ENCODE measurements around the gene GOLGA6L7.
"Not testable (repeated sequence)": the region's sequence is repeated elsewhere in the genome, so short reads cannot be mapped to it uniquely, and the experiment has no call there.

GOLGA6L7 gene, protein sequence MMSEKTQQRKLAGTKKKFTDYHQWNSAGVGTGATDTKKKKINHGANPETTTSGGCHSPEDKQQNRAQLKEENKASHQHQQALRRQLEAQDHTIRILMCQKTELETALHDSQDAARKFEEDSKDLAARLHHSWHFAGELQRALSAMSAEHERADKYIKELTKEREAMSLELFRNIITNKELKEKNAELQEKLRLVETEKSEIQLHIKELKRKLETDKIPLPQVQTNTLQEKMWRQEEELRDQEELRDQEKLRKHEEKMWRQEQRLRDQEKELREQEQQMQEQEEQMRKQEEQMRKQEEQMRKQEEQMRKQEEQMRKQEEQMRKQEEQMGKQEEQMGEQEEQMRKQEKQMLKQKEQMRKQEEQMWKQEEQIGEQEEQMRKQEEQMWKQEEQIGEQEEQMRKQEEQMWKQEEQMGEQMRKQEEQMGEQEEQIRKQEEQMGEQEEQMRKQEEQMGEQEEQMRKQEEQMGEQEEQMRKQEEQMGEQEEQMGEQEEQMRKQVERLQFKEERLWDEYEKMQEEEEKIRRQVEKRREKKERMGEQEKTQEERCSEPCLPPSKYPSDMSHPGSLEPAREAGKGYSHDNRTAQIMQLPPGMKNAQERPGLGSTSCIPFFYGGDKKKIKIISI

DNA sequence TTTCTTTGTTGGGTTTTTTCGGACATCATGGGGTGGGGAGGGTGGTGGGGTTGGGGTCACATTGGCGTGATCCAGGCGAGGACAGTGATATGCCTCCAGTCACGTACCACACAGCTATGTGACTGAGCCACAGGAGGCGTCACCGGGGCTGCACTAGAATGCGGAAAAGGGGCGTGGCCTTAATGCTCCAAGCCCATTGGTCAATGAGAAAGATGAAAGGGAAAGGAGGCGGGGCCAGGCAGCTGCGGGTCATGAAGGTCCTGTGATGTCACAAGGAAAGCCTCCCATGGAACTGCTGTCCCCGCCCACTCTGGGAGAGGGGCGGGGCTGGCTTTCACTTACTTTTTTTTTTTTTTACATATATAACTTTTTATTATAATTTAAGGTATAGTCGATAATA, at the start of gene GOLGA6L7:
TSS of gene GOLGA6L7 (minus strand) at position 124 of the 400 bp plus-strand sequence. CDS start at position 29, 95 bp downstream.
- DNase-seq = not testable (repeated sequence)

DNA sequence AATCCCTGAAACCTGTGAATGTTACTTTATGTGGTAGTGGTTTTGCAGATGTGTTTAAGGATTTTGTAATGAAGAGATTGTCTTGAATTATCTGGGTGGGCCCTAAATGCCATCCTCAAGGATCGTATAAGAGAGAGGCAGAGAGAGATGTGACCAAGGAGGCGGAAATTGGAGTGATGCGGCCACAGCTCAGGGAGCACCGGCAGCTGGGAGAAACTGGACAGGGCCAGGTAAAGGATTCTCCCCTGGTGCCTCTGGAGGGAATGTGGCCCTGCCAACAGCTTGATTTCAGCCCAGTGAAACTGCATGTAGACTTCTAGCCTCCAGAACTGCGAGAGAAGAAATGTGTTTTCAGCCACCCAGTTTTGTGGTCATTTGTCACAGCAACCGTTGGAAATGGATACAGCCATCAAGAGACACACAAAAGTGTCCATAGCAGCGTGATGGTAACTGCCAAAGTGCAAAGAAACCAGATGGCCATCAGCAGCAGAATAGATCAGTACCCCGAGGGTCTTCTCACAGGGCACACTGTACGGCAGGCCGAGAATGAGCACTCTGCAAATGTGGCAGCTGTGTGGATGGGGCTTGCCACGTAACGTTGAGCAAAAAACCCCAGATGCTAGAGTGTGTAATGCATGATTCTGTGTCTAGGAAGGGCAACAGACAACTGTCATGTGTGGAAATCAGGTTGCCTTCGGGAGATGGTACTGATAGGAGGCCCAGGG, 49.6 kb upstream of the GOLGA6L7 start:
- no peak for DNase-seq

DNA sequence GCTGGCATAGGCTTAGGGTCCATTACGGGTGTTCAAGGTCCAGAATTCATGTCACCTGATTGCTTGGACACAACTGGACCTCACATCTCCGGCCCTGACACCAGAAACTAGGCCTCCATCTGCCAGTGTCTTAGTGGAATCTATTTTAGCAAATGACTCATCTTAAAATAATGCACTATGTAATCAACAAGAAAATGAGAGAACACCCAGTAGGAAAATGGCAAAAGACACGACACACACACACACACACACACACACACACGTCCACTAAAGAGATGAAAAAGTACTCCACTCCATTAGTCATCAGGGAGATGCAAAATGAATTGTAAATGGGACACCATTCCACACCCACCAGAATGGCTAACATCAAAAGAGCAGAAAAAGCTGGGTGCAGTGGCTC, 48.5 kb upstream of the GOLGA6L7 start:
- no peak for DNase-seq

DNA sequence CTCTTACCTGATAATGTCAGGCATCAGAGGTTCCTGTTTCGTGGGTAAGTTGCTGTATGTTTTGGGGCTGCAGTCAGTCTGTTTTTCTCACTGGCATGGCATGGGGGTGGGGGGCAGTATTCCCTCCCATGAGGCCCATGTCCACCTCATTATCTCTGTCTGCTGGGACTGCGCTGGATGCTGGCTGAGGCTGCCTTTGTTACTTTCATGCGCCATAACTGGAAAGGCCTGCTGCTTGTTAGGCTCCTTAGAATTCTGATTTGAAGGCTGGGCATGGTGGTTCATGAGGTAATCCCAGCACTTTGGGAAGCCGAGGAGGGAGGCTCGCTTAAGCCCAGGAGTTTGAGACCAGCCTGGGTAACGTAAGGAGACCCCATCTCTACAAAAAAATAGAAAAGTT, 47.1 kb upstream of the GOLGA6L7 start:
- no peak for DNase-seq

DNA sequence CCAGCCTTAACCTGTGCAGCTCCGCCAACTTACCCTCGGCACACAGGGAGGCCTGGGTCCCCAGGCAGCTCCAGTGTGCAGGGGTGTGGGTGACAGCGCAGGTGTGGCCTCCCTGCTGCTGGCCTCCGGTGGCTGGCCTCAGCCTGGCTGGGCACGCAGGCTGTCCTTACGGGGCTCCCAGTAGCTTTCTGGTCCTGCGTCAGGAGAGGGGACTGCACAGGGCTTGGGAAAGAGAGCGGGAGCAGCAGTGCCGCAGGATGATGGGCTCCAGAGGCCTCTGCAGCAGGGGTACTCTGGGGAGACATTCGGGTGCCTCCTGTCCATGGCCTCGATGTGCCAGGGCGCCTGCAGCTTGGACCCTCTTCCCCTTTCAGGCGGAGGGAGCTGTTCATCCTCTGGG, 46.7 kb upstream of the GOLGA6L7 start:
- no peak for DNase-seq

DNA sequence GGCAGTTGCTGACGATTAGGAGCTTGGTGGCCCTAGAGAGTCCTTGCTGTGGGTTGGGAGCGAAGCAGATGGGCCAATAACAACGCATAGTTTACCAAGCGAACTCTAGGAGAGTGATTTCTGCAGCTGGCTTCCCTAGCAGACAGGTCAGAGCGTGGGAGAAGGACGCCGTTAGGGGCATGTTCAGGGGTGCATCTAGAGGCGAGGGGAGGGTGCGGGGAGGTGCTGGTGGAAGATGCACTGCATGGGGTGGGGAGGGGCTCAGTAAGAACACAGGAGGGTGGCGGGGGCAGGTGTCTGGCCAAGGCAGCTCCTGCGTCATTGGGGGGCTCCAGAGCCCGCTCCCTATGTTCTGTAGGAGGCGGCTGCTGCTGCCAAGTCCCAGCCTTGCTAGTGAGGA, 46.2 kb upstream of the GOLGA6L7 start:
- no peak for DNase-seq

DNA sequence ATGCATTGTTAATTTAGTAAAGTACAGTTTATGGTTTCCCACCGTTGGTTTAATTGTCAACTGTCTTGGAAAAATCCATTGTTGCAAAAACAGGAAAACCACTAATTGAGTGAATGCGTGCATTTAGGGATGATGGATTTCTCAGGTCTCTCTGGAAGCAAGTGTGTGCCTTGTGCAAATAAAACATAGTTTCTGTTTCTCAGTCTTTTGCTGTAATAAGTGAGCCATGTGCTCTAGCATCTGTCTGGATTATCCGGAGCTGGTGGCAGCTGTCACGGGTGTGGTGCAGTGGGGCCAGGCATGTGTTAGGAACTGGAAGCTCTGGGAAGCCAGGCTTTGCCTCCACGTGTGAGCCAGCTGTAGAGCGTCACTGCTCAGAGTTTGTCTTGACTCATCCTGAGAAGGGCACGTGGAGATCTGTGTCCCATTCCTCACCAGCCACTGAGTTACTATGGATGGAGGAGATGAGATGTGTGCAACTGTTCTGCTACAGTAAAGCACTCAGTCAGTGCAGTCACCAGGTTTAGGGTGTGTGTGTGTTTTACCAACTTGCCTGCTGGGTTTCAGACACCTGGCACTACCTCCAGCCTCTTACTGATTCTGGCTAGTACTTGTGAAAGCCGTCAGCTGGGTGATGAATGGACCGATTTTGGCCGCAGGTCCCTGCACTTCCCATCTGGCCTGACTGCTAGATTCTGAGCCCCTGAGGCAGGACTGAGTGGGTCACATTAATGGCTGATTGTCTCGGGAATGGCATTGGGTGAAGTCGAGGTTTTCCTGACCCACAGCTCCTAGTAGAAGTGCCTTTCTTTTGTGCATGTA, 44.6 kb upstream of the GOLGA6L7 start:
- no peak for DNase-seq

DNA sequence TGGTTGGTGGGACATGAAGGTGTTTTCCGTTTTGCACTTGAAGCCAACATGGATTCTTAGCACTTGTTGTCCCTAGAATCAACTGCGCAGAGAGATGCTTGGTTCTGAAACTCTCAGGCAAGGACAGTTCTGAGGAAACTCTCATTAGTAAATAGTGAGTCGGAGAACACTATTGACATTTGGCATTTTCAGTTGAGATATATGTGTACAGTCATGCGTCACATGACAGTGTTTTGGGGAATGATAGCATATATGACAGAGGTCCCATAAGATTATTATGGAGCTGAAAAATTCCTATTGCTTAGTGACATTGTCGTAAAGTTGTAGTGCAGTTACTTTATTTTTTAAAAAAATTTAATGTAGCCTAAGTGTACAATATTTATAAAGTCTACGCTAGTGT, 43.1 kb upstream of the GOLGA6L7 start:
- DNase-seq = no peak

DNA sequence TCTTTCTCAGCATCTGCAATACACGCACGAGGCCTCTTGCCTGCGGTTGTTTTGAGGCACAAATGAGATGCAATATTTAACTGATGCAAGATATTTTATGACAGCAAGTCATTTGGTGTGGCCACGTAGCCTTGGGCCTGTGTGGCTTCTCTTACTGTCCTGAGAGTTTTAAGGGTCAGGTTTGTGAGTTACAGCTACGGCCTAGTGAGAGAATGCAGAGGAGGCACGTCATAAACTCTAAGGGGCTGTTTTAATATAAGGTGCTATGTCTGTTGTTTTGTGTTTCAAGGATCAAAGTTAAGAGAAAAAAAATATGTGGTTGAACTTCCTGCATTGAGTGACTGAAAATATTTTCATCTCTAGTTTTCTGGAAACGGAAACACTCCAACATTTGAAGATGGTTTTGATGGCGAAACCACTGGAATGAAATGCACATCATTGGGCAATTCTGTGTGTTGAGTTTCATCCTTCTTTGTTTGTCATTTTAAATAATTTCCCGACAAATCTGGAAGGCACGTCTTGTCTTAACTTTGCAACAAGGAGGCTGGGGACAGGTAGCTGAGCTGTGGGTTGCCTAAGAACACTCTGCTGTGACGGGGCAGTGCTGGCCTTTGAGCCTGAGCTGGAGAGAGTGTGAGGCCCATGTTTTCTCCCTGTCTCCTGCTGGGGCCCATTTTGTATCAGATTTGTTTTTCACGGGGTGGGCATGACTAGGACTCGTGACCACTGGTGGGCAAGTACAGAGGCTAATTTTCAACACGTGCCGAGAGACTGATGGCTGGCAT, 42.5 kb upstream of the GOLGA6L7 start:
- DNase-seq = no peak

DNA sequence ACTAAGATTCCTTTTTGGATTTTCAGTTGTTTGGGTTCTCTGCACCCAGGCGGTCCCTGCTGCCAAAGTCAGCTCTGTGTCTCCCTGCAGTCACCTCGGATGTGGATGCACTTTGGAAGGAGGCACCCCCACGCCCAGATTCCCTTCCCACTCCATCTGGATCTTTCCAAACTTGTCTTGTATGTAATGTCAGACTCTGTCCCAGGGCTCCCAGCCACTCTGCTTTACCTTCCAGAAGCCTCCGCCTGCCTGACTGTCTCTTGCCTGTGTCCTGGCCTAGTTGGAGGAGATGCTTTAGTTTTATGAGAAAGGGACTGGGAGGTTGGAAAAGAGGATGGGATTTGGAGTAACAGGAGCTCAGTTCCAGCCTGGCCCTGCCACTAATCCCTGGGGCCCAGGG, 41.8 kb upstream of the GOLGA6L7 start:
- not testable (repeated sequence) for DNase-seq

DNA sequence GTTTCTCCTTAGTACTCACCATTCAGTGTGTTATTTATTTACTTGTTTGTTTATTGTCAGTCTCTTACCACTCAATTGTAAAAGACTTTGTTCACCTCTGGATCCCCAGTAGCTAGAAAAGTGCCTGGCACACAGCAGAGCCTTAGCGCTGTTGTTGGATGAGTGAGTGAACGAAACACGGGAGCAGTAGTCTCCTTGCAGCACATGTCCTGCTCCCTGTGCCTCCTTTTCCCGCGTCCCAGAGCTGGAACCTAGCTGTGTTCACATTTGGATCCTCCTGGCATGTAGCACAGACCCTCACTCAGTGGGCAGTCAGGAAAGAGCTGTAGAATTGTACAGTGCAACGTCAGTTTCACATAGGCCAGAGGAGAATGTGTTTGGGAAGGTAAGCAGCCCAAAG, 41.4 kb upstream of the GOLGA6L7 start:
- not testable (repeated sequence) for DNase-seq

DNA sequence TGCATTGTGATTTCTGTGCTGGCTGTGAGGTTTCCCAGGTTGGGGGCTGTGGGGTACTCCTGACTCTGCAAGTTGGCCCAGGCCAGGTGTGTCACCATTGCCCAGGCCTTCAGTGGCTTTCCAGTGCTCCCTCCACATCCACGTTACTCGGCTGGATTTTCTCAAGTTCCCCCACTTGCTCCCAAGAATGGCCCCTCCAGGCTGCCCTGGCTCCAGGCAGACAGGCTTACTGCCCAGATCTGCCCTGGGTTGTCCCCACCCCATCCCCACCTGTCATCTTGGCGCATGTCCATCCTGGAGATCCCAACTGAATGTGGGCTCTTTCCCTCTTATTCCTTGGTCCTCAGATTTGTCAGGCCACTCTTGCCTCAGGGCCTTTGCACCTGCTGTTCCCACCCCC, 40.9 kb upstream of the GOLGA6L7 start:
- DNase-seq = no peak

DNA sequence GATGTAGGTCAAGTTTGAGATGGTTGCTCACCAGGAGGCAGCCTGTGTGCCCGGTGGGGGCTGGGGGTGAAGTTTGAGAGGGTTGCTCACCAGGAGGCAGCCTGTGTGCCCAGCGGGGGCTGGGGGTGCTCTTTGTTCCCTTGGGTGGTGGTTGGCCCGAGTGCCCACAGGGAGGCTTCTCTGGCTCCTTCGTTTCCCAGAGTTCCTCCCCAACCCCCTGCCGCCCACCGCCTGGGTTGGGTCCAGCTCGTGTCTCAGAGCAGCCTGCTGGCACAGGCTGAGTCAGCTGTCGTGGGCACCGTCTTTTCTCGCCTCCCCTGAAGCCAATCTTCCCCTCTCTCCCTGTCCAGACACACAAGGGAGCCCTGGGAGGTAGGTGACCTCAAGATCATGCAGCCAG, 40.5 kb upstream of the GOLGA6L7 start:
- no peak for DNase-seq

DNA sequence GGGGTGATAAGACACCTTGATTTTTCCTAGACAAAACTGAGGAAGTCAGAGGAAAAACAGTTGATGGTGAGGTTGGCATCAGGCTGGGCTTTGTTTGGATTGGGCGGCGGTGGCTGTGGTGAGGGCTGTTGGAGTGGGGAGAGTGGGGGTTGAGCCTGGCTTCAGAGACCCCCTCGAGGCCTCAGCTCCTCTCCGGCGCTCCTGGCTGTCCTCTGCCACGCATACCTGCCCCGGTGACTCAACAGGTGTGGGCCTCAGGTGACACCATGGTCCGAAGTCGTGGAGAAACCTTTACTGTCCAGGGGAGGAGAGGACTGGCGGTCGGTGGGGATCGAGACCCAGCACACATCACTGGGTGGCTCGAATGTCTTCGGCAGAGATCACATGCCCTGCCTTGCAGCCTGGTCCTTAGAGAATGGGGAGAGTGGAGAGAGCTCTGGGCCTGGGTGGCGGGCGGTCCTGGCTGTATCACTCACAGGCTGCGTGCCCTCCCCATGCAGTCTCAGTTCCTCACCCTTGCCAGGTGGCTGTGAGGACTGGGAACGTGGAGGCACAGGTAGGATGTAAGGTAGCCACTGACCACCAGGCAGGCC, 40.0 kb upstream of the GOLGA6L7 start:
- DNase-seq = no peak

DNA sequence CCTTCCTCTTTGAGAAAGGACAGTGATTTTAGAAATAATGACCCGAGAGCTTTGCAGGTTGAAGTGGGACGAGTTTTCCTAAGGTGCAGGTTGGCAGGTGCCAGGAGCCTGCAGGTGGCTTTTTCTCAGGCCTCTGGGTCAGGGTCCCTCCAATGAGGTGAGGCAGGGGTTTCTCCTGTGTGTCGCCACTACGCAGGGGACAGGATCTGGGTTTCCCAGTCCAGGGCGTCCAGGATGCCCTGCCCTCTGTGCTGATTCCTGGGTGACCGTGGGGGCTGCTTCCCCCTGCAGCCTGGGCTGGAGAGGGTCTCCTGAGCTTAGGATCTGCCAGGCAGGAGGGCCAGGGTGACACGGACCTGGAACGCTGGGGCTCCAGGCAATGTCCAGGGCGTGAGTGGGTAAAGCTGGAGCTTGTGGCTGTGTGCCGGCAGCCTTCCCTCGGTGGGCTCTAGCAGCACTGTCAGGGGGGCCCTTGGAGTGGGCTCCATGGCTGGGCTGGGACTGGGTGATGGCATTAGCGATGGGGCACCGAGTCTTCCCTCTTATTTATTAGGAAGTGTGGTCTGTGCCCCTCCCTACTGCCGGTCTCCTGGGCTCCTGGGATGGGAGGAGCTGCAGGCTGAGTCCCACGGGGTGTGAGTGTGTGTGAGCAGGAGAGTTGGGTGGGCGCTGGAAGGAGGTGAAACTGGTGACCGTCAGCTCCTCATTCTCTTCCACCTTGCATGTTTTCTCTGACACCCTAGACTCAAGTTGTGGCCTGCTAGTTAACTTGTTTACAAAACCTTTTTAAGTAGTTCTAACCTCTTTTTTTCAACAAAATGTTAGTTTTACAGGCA, 39.1 kb upstream of the GOLGA6L7 start:
- DNase-seq = no peak

DNA sequence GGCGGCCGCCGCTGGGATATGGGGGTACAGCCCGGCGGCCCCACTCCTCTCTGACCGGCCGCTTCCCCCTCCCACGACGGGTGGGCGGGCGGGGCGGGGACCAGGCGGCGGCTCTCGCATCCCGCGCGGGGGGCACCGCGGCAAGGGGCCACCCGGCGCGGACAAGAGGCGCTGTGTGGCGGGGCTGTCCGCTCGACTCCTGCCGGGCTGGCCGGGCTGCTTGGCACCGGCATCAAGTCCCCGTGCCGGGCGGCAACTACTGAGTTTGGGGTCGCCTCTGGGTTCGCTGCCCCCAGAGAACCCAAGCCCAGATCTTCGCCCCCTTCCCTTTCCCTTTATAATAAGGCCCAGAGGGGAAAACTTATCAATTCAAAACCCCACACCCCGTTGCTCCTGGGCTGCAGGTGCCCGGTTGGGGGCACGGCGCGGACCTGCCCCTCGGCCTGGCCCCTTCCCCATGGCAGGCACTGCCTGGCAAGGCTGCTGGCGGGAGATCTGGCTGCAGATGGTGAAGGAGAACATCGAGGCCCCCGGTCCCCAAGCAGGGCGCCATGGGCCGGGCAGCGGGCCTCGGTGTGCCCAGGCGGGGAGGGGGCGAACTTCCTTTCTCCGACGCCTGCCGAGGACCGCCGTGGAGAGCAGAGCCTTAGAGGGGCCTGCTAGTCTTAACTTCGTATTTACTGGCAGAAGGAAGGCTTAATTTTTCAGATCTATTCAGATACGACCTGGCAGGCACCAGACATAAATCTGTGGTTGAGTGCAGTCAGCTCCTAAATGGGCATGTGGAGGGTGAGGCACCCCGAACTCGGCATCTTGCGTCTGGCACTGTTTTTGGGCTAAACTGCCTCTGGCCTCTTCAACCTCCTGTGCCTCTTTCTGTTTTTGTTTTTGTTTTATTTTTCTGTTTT, 38.2 kb upstream of the GOLGA6L7 start:
- DNase-seq = no peak

DNA sequence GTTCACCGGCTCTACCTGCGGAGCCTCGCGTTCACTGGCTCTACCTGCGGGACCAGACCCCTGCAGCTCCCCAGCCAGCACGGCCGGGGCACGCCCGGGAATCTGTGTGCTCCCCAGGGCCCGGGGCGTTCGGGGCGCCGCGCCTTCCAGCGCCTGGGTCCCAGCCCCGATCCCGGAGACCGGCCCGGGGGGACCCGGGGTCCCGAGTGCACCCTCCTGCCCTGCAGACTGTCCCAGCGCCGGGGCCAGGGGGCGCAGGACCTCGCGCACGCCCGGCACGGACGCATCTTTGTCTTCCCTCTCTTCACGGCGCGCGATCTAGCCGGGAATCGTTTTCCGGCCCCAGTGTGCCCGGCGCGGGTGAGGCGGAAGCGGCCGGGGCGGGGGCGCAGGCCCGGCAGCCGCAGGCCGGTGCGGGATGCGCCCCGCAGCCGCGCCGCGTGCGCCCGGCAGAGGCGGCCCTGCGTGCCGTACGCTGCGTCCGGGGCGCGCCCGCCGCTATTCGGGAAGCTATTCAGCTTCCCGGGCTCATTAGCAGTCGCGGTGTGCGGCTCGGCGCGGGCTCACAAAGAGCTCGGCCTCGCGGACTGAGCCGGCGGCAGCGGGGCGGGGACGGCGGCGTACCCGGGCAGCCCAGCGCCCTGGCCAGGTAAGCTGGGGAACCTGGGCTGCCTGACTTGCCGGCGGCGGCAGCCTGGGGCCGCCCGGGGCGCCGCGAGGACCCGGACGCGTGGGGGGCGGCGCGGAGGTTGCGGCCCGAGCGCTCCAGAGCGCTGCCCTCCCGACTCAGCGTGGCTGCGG, 37.4 kb upstream of the GOLGA6L7 start, which contains the start of gene APBA2:
TSS of gene APBA2 (plus strand) at position 345 of the 801 bp plus-strand sequence. CDS start 167,911 bp downstream, outside the sequence.
- peak; percentile 17 for DNase-seq

DNA sequence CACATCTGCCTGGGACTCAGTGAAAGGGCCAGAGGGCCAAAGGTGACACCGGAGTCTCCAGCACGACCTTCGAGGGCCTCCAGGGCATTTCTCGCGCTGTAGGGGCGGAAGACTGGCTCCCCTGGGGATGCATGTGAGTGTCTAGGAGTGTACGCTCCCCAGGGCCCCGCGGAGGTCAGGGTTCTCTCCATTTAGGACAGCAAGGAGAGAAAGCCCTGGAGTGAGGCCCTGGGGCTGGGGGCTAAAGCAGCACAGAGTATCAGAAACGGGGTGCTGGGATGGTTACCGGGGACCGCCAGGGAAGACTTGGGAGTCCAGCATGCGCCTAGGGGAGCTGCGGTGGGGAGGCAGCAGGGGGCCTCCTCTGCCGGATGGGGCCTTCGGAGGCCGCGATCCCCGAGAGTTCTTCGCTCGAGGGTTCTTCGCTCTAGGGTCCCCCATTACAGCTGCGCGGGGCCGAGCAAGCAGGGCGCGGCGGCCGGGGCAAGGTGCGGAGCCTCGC, 36.7 kb upstream of the GOLGA6L7 start:
- DNase-seq = no peak
